Neural cell (in vitro differentiated cells): Measurements from ENCODE around the gene ASCC1. TPM values are rescaled to one million over a fixed set of nuclear protein-coding genes. Genes with fewer than 3 reads are reported as not detected.

Experiments
- H2AFZ ChIP-seq: fragments of 200-600, 300-800 bp; sonication (generic), shearing (Covaris generic); 2 replicates; pipeline ENCODE4 v1.6.0; 2014; ENCODE audit warnings: low read depth, mild to moderate bottlenecking, antibody characterized with exemption, low read length, moderate library complexity
- H3F3A ChIP-seq: fragments of 200-600 bp; shearing (Covaris generic); 2 replicates; pipeline ENCODE4 v1.6.1; 2016; ENCODE audit warnings: mild to moderate bottlenecking, moderate library complexity, mixed read lengths, antibody characterized with exemption, low read length; ENCODE audit not compliant: insufficient read depth, poor library complexity, severe bottlenecking
- H3K27ac ChIP-seq: fragments of 200-600, 300-800 bp; sonication (generic), shearing (Covaris generic); 2 replicates; pipeline ENCODE4 v1.5.1; 2014; ENCODE audit warnings: mild to moderate bottlenecking, low read length, moderate library complexity
- H3K27me3 ChIP-seq: fragments of 300-800, 200-600 bp; sonication (generic), shearing (Covaris generic); 2 replicates; pipeline ENCODE4 v1.6.0; 2014; ENCODE audit warnings: mild to moderate bottlenecking, low read depth, low read length, moderate library complexity; ENCODE audit not compliant: insufficient read depth
- H3K36me3 ChIP-seq: fragments of 300-800, 200-600 bp; sonication (generic), shearing (Covaris generic); 2 replicates; pipeline ENCODE4 v1.5.1; 2014; ENCODE audit warnings: mild to moderate bottlenecking, antibody characterized with exemption, low read length, moderate library complexity; ENCODE audit not compliant: insufficient read depth
- H3K4me2 ChIP-seq: fragments of 300-800, 200-600 bp; sonication (generic), shearing (Covaris generic); 2 replicates; pipeline ENCODE4 v1.6.0; 2014; ENCODE audit warnings: mild to moderate bottlenecking, low read length
- H3K4me3 ChIP-seq: fragments of 300-800, 200-600 bp; sonication (generic), shearing (Covaris generic); 2 replicates; pipeline ENCODE4 v1.5.1; 2014; ENCODE audit warnings: mild to moderate bottlenecking, low read length, moderate library complexity
- H3K79me2 ChIP-seq: fragments of 200-600 bp; shearing (Covaris generic); replicated peaks from 2 replicates; pipeline ENCODE4 v1.6.0; 2014; ENCODE audit warnings: mild to moderate bottlenecking, low read length, moderate library complexity; ENCODE audit not compliant: insufficient read depth
- H3K9ac ChIP-seq: fragments of 300-800, 200-600 bp; sonication (generic), shearing (Covaris generic); 2 replicates; pipeline ENCODE4 v1.6.1; 2016; ENCODE audit warnings: mild to moderate bottlenecking, low read length, mixed read lengths
- H3K9me2 ChIP-seq: fragments of 200-600 bp; shearing (Covaris generic); 2 replicates; pipeline ENCODE4 v1.6.1; 2016; ENCODE audit warnings: mild to moderate bottlenecking, low read length, mixed read lengths; ENCODE audit not compliant: insufficient read depth
- H3K9me3 ChIP-seq: fragments of 200-600, 300-800 bp; sonication (generic), shearing (Covaris generic); 2 replicates; pipeline ENCODE4 v1.6.1; 2016; ENCODE audit warnings: mild to moderate bottlenecking, mixed run types, low read length, moderate library complexity, mixed read lengths
- H4K20me1 ChIP-seq: fragments of 200-600 bp; shearing (Covaris generic); 2 replicates; pipeline ENCODE4 v1.6.1; 2016; ENCODE audit warnings: mild to moderate bottlenecking, mixed run types; ENCODE audit not compliant: insufficient read depth
- EP300 ChIP-seq: fragments of 450-650 bp; conservative IDR thresholded peaks from 2 replicates; pipeline ENCODE4 v1.6.1; 2014; ENCODE audit warnings: antibody characterized with exemption, mild to moderate bottlenecking, moderate library complexity; ENCODE audit not compliant: poor library complexity, severe bottlenecking
- EZH2 ChIP-seq: fragments of 200-600, 300-800 bp; shearing (Covaris generic), sonication (generic); IDR thresholded peaks from 2 replicates; pipeline ENCODE4 v1.6.1; 2014; ENCODE audit warnings: antibody characterized with exemption, low read length, borderline replicate concordance, mild to moderate bottlenecking; ENCODE audit not compliant: insufficient read depth, poor library complexity, severe bottlenecking
- MXI1 ChIP-seq: fragments of 450-650 bp; conservative IDR thresholded peaks from 2 replicates; pipeline ENCODE4 v1.6.1; 2014; ENCODE audit warnings: antibody characterized with exemption, mild to moderate bottlenecking; ENCODE audit not compliant: poor library complexity, severe bottlenecking
- POLR2AphosphoS5 ChIP-seq: IDR thresholded peaks from 2 replicates; pipeline ENCODE4 v1.6.1; 2012
- RAD21 ChIP-seq: fragments of 450-650 bp; conservative IDR thresholded peaks from 2 replicates; pipeline ENCODE4 v1.6.1; 2014; ENCODE audit warnings: antibody characterized with exemption, mild to moderate bottlenecking, moderate library complexity
- SMC3 ChIP-seq: fragments of 450-650 bp; conservative IDR thresholded peaks from 2 replicates; pipeline ENCODE4 v1.6.1; 2014; ENCODE audit warnings: antibody characterized with exemption, mild to moderate bottlenecking, moderate library complexity; ENCODE audit not compliant: poor library complexity
- TAF1 ChIP-seq: IDR thresholded peaks from 2 replicates; pipeline ENCODE4 v1.6.1; 2012; ENCODE audit warnings: low read depth
- polyA plus RNA-seq: library from polyadenylated mRNA; depleted of rRNA; stranded (reverse); fragments of >200 nt; gene quantifications from 2 replicates; pipeline ENCODE4 v1.2.3, GENCODE V29; 2014
- TF ChIP-seq, protein P1 (sequence below): IDR thresholded peaks from 2 replicates; pipeline ENCODE4 v1.6.1; 2012; ENCODE audit warnings: borderline replicate concordance
- TF ChIP-seq, protein P2 (sequence below): fragments of 450-650 bp; IDR thresholded peaks from 2 replicates; pipeline ENCODE4 v1.5.1; 2014; ENCODE audit warnings: antibody characterized with exemption, mild to moderate bottlenecking, moderate library complexity; ENCODE audit not compliant: poor library complexity, severe bottlenecking

Gene ASCC1
- polyA plus RNA-seq, 1 donor from 2014 or later, result 39.6 TPM

DNA sequence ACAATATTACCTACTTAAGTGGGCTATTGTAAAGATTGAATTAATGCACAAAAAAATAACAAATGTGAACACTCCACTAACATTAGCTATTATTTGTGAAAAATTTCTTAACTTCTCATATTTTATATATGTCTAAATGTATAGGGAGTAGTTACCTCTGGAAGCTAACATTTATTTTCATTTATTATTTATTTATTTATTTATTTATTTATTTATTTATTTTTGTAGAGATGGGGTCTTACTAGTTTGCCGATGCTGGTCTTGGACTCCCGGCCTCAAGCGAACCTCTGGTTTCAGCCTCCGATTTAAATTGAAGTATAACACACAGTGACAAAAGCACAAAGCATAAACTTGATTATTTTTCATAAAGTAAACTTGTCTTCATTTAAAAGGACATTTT, 122.6 kb downstream of the ASCC1 start:
- peaks cover 21% of the 10 kb centered on the region for H3K27me3 ChIP-seq
- H3F3A ChIP-seq, result no peaks in the 10 kb centered on the region
- no peaks in the 10 kb centered on the region for H4K20me1 ChIP-seq
- H3K9me2 ChIP-seq, result no peaks in the 10 kb centered on the region
- no peak overlapping the region for H3K27ac ChIP-seq
- TF ChIP-seq, protein P1, sequence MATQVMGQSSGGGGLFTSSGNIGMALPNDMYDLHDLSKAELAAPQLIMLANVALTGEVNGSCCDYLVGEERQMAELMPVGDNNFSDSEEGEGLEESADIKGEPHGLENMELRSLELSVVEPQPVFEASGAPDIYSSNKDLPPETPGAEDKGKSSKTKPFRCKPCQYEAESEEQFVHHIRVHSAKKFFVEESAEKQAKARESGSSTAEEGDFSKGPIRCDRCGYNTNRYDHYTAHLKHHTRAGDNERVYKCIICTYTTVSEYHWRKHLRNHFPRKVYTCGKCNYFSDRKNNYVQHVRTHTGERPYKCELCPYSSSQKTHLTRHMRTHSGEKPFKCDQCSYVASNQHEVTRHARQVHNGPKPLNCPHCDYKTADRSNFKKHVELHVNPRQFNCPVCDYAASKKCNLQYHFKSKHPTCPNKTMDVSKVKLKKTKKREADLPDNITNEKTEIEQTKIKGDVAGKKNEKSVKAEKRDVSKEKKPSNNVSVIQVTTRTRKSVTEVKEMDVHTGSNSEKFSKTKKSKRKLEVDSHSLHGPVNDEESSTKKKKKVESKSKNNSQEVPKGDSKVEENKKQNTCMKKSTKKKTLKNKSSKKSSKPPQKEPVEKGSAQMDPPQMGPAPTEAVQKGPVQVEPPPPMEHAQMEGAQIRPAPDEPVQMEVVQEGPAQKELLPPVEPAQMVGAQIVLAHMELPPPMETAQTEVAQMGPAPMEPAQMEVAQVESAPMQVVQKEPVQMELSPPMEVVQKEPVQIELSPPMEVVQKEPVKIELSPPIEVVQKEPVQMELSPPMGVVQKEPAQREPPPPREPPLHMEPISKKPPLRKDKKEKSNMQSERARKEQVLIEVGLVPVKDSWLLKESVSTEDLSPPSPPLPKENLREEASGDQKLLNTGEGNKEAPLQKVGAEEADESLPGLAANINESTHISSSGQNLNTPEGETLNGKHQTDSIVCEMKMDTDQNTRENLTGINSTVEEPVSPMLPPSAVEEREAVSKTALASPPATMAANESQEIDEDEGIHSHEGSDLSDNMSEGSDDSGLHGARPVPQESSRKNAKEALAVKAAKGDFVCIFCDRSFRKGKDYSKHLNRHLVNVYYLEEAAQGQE, result no peak
- TF ChIP-seq RAD21 (no peak), SMC3 (no peak), MXI1 (no peak), POLR2AphosphoS5 (no peak), EZH2 (no peak), TAF1 (no peak), EP300 (no peak)
- TF ChIP-seq, protein P2, sequence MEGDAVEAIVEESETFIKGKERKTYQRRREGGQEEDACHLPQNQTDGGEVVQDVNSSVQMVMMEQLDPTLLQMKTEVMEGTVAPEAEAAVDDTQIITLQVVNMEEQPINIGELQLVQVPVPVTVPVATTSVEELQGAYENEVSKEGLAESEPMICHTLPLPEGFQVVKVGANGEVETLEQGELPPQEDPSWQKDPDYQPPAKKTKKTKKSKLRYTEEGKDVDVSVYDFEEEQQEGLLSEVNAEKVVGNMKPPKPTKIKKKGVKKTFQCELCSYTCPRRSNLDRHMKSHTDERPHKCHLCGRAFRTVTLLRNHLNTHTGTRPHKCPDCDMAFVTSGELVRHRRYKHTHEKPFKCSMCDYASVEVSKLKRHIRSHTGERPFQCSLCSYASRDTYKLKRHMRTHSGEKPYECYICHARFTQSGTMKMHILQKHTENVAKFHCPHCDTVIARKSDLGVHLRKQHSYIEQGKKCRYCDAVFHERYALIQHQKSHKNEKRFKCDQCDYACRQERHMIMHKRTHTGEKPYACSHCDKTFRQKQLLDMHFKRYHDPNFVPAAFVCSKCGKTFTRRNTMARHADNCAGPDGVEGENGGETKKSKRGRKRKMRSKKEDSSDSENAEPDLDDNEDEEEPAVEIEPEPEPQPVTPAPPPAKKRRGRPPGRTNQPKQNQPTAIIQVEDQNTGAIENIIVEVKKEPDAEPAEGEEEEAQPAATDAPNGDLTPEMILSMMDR, result no peak
- H3K79me2 ChIP-seq, result no peaks in the 10 kb centered on the region
- no peak overlapping the region for H3K4me3 ChIP-seq
- H3K9me3 ChIP-seq, result no peaks in the 10 kb centered on the region
- H2AFZ ChIP-seq, result no peak overlapping the region
- H3K9ac ChIP-seq, result no peak overlapping the region
- H3K36me3 ChIP-seq, result peaks cover 12% of the 10 kb centered on the region
- H3K4me2 ChIP-seq, result no peak overlapping the region

- no peaks in the 10 kb centered on the region for H4K20me1 ChIP-seq
- peaks cover 26% of the 10 kb centered on the region for H3K27me3 ChIP-seq
- H3K4me3 ChIP-seq, result no peak overlapping the region
- H3K9me2 ChIP-seq, result no peaks in the 10 kb centered on the region
- no peaks in the 10 kb centered on the region for H3F3A ChIP-seq
- H3K4me2 ChIP-seq, result no peak overlapping the region
- TF ChIP-seq, protein P1, result no peak
- no peak for TF ChIP-seq TAF1
- H3K79me2 ChIP-seq, result no peaks in the 10 kb centered on the region
- no peak overlapping the region for H3K27ac ChIP-seq
- no peaks in the 10 kb centered on the region for H3K9me3 ChIP-seq
- no peak overlapping the region for H3K9ac ChIP-seq
- no peak overlapping the region for H2AFZ ChIP-seq
- peaks cover 12% of the 10 kb centered on the region for H3K36me3 ChIP-seq
Measured at GRCh38 chr10:72092987-72093386, 123.1 kb downstream of the ASCC1 start.
